Fibroblast of pulmonary artery (primary cell): ENCODE results near the gene TRIM29.

ENCODE experiments used
- DNase-seq: peaks from one replicate; pipeline ENCODE4 v3.0.0-alpha.2; 2010; ENCODE audit warnings: low read depth
- H3K4me3 ChIP-seq: replicated peaks from 2 replicates; pipeline ENCODE4 v1.5.1; 2011; ENCODE audit warnings: low read depth, mild to moderate bottlenecking, control low read depth, low read length, moderate library complexity
- TF ChIP-seq, protein P1 (sequence below): IDR thresholded peaks from 2 replicates; pipeline ENCODE4 v1.5.1; 2011; ENCODE audit warnings: mild to moderate bottlenecking, control low read depth, low read length, inconsistent platforms; ENCODE audit errors: missing control alignments

TRIM29 gene

DNA sequence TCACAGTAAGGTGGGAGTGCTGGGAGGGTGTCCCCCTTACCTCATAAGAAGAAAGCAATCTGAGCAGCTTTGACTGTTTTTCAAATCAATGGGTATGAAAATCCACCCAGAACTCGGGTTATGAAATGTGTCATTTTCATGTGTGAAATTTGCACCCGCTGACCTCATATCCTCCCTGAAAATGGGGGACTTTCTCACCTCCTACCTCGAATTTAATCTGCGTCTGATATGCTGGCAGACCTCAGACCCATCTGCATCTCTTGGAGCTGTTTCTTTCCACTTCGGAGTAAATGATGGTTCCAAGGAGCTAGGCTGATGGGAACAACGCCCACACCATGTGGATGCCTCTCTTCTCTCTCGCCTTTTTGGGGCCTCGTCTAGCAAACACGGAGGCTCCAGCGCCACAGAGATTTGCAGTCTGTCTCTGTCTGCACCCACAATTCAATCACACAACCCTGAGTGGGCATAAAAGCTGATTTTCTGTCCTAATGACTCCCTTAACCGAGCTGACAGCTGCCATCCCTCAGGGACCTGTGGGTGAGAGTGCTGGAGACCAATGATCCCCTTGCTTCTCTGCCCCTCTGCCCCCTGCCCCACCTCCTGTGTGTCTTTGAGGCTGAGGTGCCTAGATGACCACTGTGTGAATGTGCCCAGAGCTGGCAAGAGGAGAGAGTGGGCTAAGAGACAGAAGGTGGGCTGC lies 71.0 kb downstream of the TRIM29 start:
- TF ChIP-seq, protein P1, sequence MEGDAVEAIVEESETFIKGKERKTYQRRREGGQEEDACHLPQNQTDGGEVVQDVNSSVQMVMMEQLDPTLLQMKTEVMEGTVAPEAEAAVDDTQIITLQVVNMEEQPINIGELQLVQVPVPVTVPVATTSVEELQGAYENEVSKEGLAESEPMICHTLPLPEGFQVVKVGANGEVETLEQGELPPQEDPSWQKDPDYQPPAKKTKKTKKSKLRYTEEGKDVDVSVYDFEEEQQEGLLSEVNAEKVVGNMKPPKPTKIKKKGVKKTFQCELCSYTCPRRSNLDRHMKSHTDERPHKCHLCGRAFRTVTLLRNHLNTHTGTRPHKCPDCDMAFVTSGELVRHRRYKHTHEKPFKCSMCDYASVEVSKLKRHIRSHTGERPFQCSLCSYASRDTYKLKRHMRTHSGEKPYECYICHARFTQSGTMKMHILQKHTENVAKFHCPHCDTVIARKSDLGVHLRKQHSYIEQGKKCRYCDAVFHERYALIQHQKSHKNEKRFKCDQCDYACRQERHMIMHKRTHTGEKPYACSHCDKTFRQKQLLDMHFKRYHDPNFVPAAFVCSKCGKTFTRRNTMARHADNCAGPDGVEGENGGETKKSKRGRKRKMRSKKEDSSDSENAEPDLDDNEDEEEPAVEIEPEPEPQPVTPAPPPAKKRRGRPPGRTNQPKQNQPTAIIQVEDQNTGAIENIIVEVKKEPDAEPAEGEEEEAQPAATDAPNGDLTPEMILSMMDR: no peak
- H3K4me3 ChIP-seq: no peak overlapping the region
- DNase-seq: no peak

DNA sequence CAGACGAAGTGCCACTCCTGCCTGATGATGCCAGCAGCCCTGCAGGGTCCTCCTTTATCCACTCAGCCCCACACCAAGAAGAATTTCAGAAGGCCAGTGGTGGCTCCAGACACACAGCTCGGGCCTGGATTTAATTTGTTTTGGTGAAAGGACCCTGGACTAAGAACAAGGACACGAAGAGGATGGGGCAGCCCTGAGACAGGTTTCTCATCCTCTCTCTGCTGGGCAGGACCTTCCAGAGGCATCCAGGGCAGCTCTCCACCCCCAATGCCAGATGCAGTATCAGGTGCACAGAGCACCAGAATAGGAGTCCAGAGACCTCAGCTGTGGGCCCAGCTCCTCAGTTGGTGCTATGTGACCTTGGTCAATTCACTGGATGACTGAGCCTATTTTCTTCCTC lies 72.0 kb downstream of the TRIM29 start:
- no peak overlapping the region for H3K4me3 ChIP-seq
- TF ChIP-seq, protein P1: no peak

GRCh38 chr11:120065176-120065575 lies 72.7 kb downstream of the TRIM29 start:
- no peak for DNase-seq
- H3K4me3 ChIP-seq: no peak overlapping the region
- TF ChIP-seq, protein P1: no peak

More for the DNA sequence above, 72.0 kb downstream of the TRIM29 start:
- no peak for DNase-seq

DNA sequence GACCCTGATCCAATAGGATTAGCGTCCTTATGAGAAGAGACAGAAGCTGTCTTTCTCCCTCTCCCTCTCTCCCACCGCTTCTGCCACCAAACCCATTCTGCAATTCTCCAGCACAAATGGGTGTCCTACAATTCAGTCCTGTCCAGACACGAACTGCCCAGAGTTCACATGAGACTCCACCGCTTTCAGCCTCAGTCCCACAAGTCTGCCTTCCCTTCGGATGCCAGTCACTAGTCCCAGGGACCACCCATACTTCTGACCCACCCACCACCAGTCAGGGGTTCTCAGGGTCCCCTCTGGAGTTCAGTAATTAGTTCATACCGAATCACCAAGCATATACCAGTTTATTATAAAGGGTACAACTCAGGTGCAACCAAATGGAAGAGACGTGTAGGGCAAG lies 73.6 kb downstream of the TRIM29 start:
- no peak overlapping the region for H3K4me3 ChIP-seq
- TF ChIP-seq, protein P1: no peak
- no peak for DNase-seq

- no peak for DNase-seq
- TF ChIP-seq, protein P1: no peak
- no peak overlapping the region for H3K4me3 ChIP-seq
Observed at GRCh38 chr11:120063686-120064340, 74.1 kb downstream of the TRIM29 start.

- TF ChIP-seq, protein P1: no peak
Observed at GRCh38 chr11:120062561-120062930, 75.4 kb downstream of the TRIM29 start.

More at GRCh38 chr11:120062561-120062930, 75.4 kb downstream of the TRIM29 start:
- no peak overlapping the region for H3K4me3 ChIP-seq
- DNase-seq: no peak
